Putamen (tissue), 1 donor: ENCODE data around the gene CCDC170.

Experiments
- DNase-seq: peaks from one replicate; pipeline ENCODE4 v3.0.0-alpha.2; 2016; ENCODE audit warnings: low spot score

CCDC170 gene

GRCh38 chr6:151618717-151619116 lies 124.9 kb downstream of the CCDC170 start:
- DNase-seq = no peak

DNA sequence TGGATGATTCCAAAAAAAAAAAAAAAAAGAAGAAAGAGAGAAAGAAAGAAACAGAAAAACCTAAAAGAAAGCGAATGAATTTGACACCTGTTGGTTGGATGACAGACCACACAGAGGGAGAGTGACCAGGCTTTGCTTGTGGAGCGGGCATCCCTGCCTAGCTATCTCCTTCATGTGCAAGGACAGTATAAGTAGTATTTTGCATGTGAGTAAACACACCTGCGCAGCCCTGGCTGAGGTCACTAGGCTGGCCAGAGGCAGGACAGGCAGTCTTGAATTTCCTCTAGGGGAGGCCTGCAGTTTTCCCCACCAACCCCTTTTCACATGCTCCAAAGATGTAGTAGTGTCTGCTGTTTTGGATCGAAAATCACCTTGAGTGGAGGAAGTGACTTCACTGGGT lies 126.4 kb downstream of the CCDC170 start:
- no peak for DNase-seq

DNA sequence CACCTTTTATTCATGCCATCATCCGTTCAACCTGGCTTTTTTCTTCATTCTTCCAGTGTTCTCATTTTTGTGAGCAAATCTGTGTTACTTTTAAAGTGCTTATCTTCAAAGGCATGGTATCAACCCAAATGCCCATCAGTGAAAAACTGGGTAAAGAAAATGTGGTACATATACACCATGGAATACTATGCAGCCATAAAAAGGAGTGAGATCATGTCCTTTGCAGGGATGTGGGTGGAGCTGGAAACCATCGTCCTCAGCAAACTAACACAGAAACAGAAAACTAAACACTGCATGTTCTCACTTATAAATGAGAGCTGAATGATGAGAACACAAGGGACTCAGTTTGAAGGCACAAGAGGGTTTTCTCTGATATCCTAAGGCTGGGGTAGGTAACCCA lies 130.3 kb downstream of the CCDC170 start:
- no peak for DNase-seq

- DNase-seq = no peak
Measured at GRCh38 chr6:151624481-151624880, 130.7 kb downstream of the CCDC170 start.

GRCh38 chr6:151624900-151625536 lies 131.2 kb downstream of the CCDC170 start:
- no peak for DNase-seq

GRCh38 chr6:151627689-151628444 lies 134.1 kb downstream of the CCDC170 start:
- no peak for DNase-seq

GRCh38 chr6:151629791-151630190 lies 136.0 kb downstream of the CCDC170 start:
- no peak for DNase-seq

DNA sequence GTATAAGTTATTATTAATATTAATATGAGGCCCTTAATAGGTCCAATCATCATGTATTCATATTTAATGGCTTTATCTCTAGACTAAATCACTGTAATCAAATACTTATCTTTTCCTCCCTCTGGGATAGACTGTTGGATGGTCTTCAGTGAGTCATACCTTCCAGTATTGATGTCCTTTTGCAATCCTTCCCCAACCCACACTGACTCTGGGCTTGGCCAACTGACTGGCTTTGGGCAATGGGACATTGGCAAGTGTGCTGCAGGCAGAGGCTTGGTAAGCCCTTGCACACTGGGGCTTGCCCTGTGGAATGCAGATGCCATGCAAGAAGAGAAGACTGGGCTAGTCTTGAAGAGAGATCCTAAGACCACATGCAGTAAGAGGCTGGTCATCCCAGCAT lies 136.6 kb downstream of the CCDC170 start:
- DNase-seq = no peak

DNA sequence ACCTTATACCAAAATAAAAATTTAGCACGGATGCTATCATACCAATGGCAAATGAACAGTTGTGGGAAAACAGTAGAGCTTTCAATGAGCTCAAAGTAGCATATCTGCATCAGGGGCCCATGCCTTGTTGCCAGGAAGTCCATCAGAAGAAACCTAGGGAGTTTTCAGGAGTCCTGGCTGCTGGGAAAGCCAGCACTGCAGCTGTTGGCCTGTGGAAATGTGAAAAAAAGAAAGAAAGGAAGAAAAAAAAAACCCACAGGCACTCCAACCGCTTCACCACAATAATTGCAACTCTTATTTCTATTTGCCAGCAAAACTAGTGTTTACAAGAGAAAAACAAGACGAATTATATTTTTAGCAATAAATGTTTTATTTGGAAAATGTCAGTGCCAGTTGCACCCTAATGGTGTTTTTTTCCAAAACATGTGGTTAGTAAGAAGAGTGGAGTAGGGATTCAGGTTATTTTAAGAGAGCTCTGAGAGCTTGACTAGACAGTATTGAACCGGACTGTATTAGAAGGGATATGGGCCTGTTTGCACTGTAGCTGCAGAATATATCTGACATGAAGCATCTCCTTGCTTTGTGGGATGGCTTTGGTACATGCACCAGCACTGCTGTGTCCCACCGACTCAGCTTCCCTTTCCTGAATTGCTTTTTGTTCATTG lies 137.3 kb downstream of the CCDC170 start:
- no peak for DNase-seq

DNA sequence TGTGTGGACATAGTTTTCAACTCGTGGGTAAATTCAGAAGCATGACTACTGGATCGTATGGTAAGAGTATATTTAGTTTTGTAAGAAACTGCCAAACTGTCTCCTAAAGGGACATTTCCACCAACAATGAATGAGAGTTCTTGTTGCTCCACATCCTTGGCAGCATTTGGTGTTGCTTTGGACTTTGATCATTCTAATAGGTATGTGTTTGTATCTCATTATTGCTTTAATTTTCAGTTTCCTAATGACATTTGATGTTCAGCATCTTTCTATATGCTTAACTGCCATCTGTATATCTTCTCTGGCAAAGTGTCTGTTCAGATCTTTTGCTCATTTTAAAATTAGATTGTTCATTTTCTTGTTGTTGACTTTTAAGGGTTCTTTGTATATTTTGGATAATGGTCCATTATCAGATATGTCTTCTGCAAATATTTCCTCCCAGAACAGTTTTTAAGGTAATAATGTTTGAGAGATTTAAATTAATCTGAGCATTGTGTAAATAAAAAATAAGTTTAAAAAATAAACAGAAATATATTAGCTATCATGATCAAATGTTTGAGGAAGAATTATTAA lies 138.7 kb downstream of the CCDC170 start:
- DNase-seq = no peak

GRCh38 chr6:151633526-151634335 lies 139.9 kb downstream of the CCDC170 start:
- DNase-seq = no peak

DNA sequence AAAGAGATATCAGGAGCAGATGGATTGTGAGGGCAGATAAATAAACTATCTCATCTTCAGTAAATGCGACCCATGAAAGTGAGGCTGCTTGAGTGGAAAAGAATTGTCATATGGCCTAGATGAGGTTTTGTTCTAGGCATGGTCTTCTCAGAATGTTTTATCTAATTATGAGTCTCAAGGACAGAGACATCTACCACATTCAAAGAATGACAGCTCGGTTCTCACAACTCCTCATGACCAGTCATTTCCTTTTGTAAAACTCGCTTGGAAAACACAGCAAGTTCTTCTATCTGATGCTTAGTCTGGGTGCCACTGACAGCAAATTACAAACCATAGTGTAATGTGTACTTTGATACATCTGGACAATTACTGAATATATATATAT lies 140.5 kb downstream of the CCDC170 start:
- DNase-seq = no peak

DNA sequence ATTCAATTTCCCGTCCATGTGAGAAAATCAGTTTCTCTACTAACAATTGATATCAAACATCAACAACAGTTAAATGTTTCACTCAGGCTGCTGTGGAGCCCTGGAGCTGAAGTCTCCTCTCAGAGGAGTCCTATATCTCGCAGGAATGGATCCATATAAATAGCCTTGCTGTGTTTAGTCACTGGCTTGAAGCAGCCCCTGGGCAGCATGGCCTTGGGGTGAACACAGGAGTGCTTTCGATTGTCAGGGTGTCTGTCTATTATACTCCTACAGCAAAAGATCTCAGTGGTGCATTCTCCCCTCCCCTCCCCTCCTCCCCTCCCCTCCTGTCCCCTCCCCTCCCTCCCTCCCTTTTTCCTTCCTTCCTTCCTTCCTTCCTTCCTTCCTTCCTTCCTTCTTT lies 141.9 kb downstream of the CCDC170 start:
- no peak for DNase-seq

GRCh38 chr6:151637814-151638213 lies 144.0 kb downstream of the CCDC170 start:
- DNase-seq = no peak

DNA sequence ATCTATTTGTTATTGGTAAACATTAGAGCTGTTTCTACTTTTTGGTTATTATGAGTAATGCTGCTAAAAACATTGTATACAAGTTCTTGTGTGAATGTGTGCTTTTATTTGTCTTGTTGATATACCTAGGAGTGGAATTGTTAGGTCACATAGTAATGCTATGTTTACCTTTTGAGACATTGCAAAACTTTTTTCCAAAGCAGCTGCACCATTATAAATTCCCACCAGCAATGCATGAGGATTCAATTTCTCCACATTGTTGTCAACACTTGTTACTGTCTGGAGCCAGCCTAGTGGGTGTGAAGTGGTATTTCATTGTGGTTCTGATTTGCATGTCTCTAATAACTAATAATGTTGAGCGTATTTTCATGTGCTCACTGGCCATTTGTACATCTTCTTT lies 145.9 kb downstream of the CCDC170 start:
- DNase-seq = no peak

GRCh38 chr6:151641028-151641427 lies 147.2 kb downstream of the CCDC170 start:
- no peak for DNase-seq

DNA sequence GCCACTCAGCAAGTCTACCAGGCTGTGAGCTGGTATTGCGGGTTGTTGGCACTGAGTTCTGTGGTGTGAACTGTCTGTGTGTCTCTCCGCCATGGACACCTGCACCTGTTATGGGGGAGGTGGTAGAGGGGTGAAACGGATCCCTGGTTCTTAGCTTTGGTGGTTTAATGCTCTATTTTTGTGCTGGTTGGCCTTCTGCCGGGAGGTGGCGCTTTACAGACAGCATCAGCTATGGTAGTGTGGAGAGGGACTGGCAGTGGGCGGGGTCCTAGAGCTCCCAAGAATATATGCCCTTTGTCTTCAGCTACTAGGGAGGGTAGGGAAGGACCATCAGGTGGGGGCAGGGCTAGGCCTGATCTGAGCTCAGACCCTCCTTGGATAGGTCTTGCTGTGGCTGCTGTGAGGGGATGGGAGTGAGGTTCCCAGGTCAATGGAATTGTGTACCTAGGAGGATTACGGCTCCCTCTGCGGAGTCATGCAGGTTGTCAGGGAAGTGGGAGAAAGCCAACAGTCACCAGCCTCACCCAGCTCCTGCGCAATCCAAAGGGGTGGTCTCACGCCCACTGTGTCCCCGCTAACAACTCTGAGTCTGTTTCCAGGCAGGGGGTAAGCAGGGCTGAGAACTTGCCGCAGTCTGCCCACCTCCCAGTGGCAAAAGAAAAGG lies 154.3 kb downstream of the CCDC170 start:
- DNase-seq = no peak

DNA sequence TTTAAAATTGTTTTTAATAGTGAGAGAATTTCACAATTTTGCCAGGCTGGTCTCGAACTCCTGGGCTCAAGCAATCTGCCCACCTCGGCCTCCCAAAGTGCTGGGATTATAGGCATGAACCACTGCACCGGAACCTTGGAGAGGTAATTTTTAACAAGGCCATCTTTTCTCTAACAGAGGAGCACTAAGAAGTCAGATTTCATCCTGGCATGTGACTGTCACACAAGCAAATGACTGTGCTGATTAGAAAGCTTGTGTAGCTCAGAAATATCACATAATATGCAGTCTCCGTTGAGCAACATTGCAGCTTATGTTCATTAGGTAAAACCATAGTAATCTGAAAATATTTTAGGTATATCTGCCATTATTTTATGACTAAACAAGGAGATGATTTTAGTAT lies 156.0 kb downstream of the CCDC170 start:
- DNase-seq = no peak

DNA sequence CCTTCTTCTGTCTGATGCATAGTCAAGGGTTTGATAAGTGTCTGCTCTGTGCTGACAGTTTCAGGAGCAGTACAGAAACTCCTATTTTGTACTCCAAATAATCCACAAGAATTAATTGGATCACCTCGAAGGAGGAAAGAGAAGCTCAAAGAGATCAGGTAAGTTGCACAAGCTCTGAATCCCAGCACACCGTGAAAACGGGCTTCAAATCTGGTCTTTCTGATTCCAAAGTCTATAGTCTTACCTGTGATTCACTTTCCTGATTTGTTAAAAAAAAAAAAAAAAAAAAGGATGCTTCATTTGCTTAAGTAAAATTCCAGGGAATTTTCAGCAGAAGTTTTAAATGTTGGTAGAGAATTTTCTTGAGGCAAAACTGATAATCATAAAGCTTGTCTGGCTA lies 157.8 kb downstream of the CCDC170 start:
- DNase-seq = no peak

GRCh38 chr6:151652325-151652724 lies 158.5 kb downstream of the CCDC170 start:
- no peak for DNase-seq

DNA sequence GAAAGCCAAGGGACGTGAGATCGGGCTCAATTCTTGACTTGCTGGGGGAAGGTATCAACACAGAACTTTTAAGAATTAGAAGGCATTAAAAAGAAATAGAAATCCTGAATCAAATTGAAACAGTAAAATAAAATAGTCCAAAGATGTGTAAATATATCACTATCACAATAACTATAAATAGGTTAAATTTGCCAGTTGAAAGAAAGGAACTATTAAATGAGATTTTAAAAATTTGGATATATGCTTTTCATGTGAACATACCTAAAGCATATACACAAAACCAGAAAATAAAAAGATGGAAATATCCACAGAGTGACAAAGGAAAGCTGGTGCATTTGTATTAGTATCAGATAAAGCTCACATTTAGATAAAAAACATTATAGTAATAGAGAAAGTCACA lies 161.3 kb downstream of the CCDC170 start:
- DNase-seq = no peak

DNA sequence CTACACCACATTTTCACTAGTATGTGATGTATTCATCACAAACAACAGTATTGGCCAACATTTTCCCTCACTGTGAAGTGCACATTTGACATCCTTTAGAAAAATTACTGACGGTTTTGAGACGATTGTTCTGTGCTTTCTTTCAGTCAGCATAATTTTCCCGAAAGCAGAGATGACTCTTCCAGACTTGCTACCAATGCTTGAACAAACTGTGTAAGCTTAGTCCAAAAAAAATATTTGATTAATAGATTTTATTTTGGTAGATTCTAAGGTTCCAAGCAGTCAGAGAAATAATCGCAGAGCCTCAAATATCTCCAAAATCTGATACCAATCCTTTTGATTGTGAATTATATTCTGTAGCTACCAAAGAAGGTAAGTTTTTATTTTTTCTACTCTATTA lies 162.6 kb downstream of the CCDC170 start:
- DNase-seq = no peak
